Heart left ventricle (tissue), 16 donors: ENCODE measurements around the gene EARS2. TPM values are rescaled to one million over a fixed set of nuclear protein-coding genes. Genes with fewer than 3 reads are reported as not detected.

ENCODE experiments used
- ATAC-seq, 4 donors: fragments of 200-7000 bp; cut with Tn5 transposase; one replicate each; pipeline ENCODE4 v1.9.1; 2020 to 2022; ENCODE audit warnings: moderate library complexity in 4 of 4, mild to moderate bottlenecking in 3 of 4, moderate number of reproducible peaks in 1 of 4
- DNase-seq, 5 donors: peaks; one replicate each; pipeline ENCODE4 v3.0.0-alpha.2; 2020
- H3K27ac ChIP-seq, 12 donors: fragments of 200-600 bp; sonication (generic) in 4 of 12; one replicate each; pipeline versions ENCODE4 v1.5.0 to v1.8.0; 2016 to 2022; ENCODE audit warnings: mild to moderate bottlenecking in 2 of 12
- H3K27me3 ChIP-seq, 9 donors: fragments of 200-600 bp; sonication (generic) in 2 of 9; one replicate each; pipeline versions ENCODE4 v1.5.1 to v1.8.0; 2016 to 2022; ENCODE audit warnings: mild to moderate bottlenecking in 3 of 9
- H3K36me3 ChIP-seq, 9 donors: fragments of 200-600 bp; sonication (generic) in 2 of 9; one replicate each; pipeline versions ENCODE4 v1.5.0 to v1.8.0; 2018 to 2022; ENCODE audit warnings: mild to moderate bottlenecking in 2 of 9
- H3K4me1 ChIP-seq, 12 donors: fragments of 200-600 bp; sonication (generic) in 4 of 12; one replicate each; pipeline versions ENCODE4 v1.5.0 to v1.8.0; 2016 to 2022; ENCODE audit warnings: mild to moderate bottlenecking in 3 of 12
- H3K4me3 ChIP-seq, 12 donors: fragments of 200-600 bp; sonication (generic) in 4 of 12; one replicate each; pipeline versions ENCODE4 v1.5.0 to v1.8.0; 2017 to 2022; ENCODE audit warnings: mild to moderate bottlenecking in 9 of 12, moderate library complexity in 4 of 12
- H3K9me3 ChIP-seq, 12 donors: fragments of 200-600 bp; sonication (generic) in 4 of 12; one replicate each; pipeline versions ENCODE4 v1.5.0 to v1.8.0; 2016 to 2022; ENCODE audit warnings: mild to moderate bottlenecking in 1 of 12
- POLR2A ChIP-seq, 2 donors: fragments of 450-650 bp; IDR thresholded peaks; one replicate each; pipeline ENCODE4 v1.6.1; 2017; ENCODE audit warnings: antibody characterized with exemption in 2 of 2, mild to moderate bottlenecking in 2 of 2, moderate library complexity in 2 of 2
- WGBS, 4 donors: extraction: QIAGEN DNeasy Blood & Tissue Kit in 2 of 4; methylation state at CpG; one replicate each; pipeline versions ENCODE4 v1.1.5 to v1.1.7; 2013 to 2018; 5-methylcytosine and 5-hydroxymethylcytosine counted together
- intact Hi-C, 10 donors: fragments of 100-400 bp; cut with DNase I; formaldehyde crosslinking; loops; one replicate each; pipeline versions ENCODE4 v1.11.1 to v1.14.2; 2022
- polyA plus RNA-seq, 2 donors: library from polyadenylated mRNA; stranded (reverse); fragments of 200-250 nt; gene quantifications; one replicate each; pipeline ENCODE4 v1.2.3, GENCODE V29; 2013
- total RNA-seq, 9 donors: library from RNA; depleted of rRNA in 2 of 9; stranded (reverse); fragments of >200 nt in 2 of 9; fragmentation: NEBNext Ultra II Directional in 3 of 9; extraction: Animal tissue kit (Norgen Biotek cat#: 25700) in 3 of 9; gene quantifications; one replicate each; pipeline versions ENCODE4 v1.1.0 to v1.2.4, GENCODE V29; 2016 to 2023
- TF ChIP-seq, protein P1 (sequence below), 12 donors: fragments of 200-600 bp; sonication (generic) in 4 of 12; IDR thresholded peaks; one replicate each; pipeline versions ENCODE4 v1.5.0 to v1.8.0; 2018 to 2022; ENCODE audit warnings: antibody characterized with exemption in 12 of 12, mild to moderate bottlenecking in 5 of 12
- donor health status: ischemic (EF 13 %, LVEDD 7.1; RV severe dilation, severe dysfunction).
- donor health status: healthy with polysubstance abuse.
- donor health status: DM: no; HTN: yes; CAD: no.
- donor health status: DM: no; HTN: no; CAD: no.
- donor health status: ischemic (EF 25% LVEDD 6.9; RV normal size, moderate dysfunction).
- donor health status: ischemic (EF 25% LVEDD 5.7; RV mildly dilated, moderate dysfunction).
- donor health status: healthy.
- donor health status: DM: yes; HTN: yes; CAD: no.
- donor health status: ischemic (EF 35%, LVEDD 5.7; RV mildly dilated, moderate dysfunction).
- donor health status: nonischemic (EF 11% LVEDD 7.7; RV severe dilation, severe dysfunction).
- donor health status: DM: yes; HTN: yes; CAD: no.
- donor health status: PGD.
- donor health status: ischemic (EF 29% LVEDD 5.4; RV normal size, mild dysfunction).
- donor health status: nonischemic (EF 23%, LVEDD 6.1; RV moderate dilation, normal function).

The EARS2 gene
- total and polyA plus RNA-seq, 11 donors: 12.2 to 37.0 (median 21.5) TPM

- no peaks in the 10 kb centered on the region for H3K27me3 ChIP-seq
- WGBS, 4 donors: 68 to 87% (median 82%) methylated on average over 5 of the region's 5 CpGs
- H3K36me3 ChIP-seq: peaks cover 0 to 100% (median 74%) of the 10 kb centered on the region in 9 donors
- ATAC-seq: no peak
- H3K4me3 ChIP-seq: no peak overlapping the region
- H3K9me3 ChIP-seq: no peaks in the 10 kb centered on the region
- no peak for DNase-seq
- intact Hi-C loops: no loop called here
- no peak overlapping the region for H3K27ac ChIP-seq
- H3K4me1 ChIP-seq: peaks cover 0 to 18% (median 7%) of the 10 kb centered on the region in 12 donors
- TF ChIP-seq, protein P1, sequence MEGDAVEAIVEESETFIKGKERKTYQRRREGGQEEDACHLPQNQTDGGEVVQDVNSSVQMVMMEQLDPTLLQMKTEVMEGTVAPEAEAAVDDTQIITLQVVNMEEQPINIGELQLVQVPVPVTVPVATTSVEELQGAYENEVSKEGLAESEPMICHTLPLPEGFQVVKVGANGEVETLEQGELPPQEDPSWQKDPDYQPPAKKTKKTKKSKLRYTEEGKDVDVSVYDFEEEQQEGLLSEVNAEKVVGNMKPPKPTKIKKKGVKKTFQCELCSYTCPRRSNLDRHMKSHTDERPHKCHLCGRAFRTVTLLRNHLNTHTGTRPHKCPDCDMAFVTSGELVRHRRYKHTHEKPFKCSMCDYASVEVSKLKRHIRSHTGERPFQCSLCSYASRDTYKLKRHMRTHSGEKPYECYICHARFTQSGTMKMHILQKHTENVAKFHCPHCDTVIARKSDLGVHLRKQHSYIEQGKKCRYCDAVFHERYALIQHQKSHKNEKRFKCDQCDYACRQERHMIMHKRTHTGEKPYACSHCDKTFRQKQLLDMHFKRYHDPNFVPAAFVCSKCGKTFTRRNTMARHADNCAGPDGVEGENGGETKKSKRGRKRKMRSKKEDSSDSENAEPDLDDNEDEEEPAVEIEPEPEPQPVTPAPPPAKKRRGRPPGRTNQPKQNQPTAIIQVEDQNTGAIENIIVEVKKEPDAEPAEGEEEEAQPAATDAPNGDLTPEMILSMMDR (IDR thresholded peaks at IDR 0.05): no peak
Measured at GRCh38 chr16:23573817-23574216, 16.7 kb upstream of the EARS2 start.

GRCh38 chr16:23572394-23572793, 15.2 kb upstream of the EARS2 start:
- no peak for TF ChIP-seq POLR2A (IDR thresholded peaks at IDR 0.05)
- TF ChIP-seq, protein P1 (IDR thresholded peaks at IDR 0.05): no peak
- ATAC-seq: no peak
- Histone ChIP-seq H3K27ac (no peak overlapping the region), H3K9me3 (no peaks in the 10 kb centered on the region), H3K36me3 (peaks cover 0 to 100% (median 86%) of the 10 kb centered on the region in 9 donors), H3K27me3 (no peaks in the 10 kb centered on the region), H3K4me3 (no peak overlapping the region), H3K4me1 (peaks cover 0 to 18% (median 0%) of the 10 kb centered on the region in 12 donors)
- no peak for DNase-seq
- intact Hi-C loops: no loop called here
- 93 to 96% (median 95%) methylated on average over 9 of the region's 9 CpGs for WGBS, 4 donors

- no peak for TF ChIP-seq POLR2A (IDR thresholded peaks at IDR 0.05)
- TF ChIP-seq, protein P1 (IDR thresholded peaks at IDR 0.05): no peak
- no peak for DNase-seq
- Histone ChIP-seq H3K9me3 (no peaks in the 10 kb centered on the region), H3K4me1 (peaks cover 0 to 18% (median 0%) of the 10 kb centered on the region in 12 donors), H3K27ac (no peak overlapping the region), H3K4me3 (no peak overlapping the region), H3K36me3 (peaks cover 0 to 100% (median 91%) of the 10 kb centered on the region in 9 donors), H3K27me3 (no peaks in the 10 kb centered on the region)
- intact Hi-C loops: no loop called here
- ATAC-seq: no peak
- 94 to 99% (median 96%) methylated on average over 5 of the region's 5 CpGs for WGBS, 4 donors
Measured at GRCh38 chr16:23571895-23572294, 14.7 kb upstream of the EARS2 start.

- ATAC-seq: peak in 1 of 4 donors; percentile 38
- Histone ChIP-seq H3K36me3 (peaks cover 0 to 100% (median 96%) of the 10 kb centered on the region in 9 donors), H3K4me1 (peaks cover 0 to 18% (median 0%) of the 10 kb centered on the region in 12 donors), H3K27me3 (no peaks in the 10 kb centered on the region), H3K9me3 (no peaks in the 10 kb centered on the region), H3K4me3 (no peak overlapping the region), H3K27ac (peak overlapping the region in 1 of 12 donors; percentile 18)
- WGBS, 4 donors: 81 to 90% (median 84%) methylated on average over 8 of the region's 8 CpGs
- TF ChIP-seq, protein P1 (IDR thresholded peaks at IDR 0.05): no peak
- TF ChIP-seq POLR2A (IDR thresholded peaks at IDR 0.05): no peak
- no peak for DNase-seq
- intact Hi-C loops: no loop called here
Measured at GRCh38 chr16:23570992-23571632, 14.0 kb upstream of the EARS2 start.
